PC-3 (cell line): ENCODE data around the gene AGTRAP. TPM values are rescaled to one million over a fixed set of nuclear protein-coding genes. Genes with fewer than 3 reads are reported as not detected.

Experiments used
- ATAC-seq: fragments of 200-7000 bp; cut with Tn5 transposase; 2 replicates; pipeline ENCODE4 v1.9.1; 2020; ENCODE audit warnings: mild to moderate bottlenecking, moderate library complexity
- BruUV-seq: library from RNA; stranded (reverse); fragments of 400-500 nt; replicated peaks from 2 replicates; lab custom pipeline; 2021; lab: Mats Ljungman, UMichigan
- CTCF ChIA-PET: fragments of 300-600 bp; sonication (Branson Sonifier 250); formaldehyde crosslinking; loops from one replicate; lab custom pipeline; 2022; ENCODE audit warnings: antibody characterized with exemption; lab: Charles Lee
- POLR2A ChIA-PET: fragments of 300-600 bp; sonication (Branson Sonifier 250); formaldehyde crosslinking; loops from one replicate; lab custom pipeline; 2022; ENCODE audit warnings: antibody characterized with exemption; ENCODE audit not compliant: unreplicated experiment; lab: Charles Lee
- DNase-seq: peaks from one replicate; pipeline ENCODE4 v3.0.0-alpha.2; 2015
- H2AFZ ChIP-seq: fragments of 300-600 bp; sonication (generic); 2 replicates; pipeline ENCODE4 v1.6.0; 2016; ENCODE audit warnings: antibody characterized with exemption, low read length
- H3F3A ChIP-seq: fragments of 300-600 bp; sonication (generic); one replicate; pipeline ENCODE4 v1.6.0; 2017; ENCODE audit warnings: antibody characterized with exemption, low read length, control low read depth, mild to moderate bottlenecking; ENCODE audit not compliant: unreplicated experiment
- H3K27ac ChIP-seq: fragments of 300-600 bp; sonication (generic); 2 replicates; pipeline ENCODE4 v1.5.1; 2016; ENCODE audit warnings: mild to moderate bottlenecking, low read length
- H3K27me3 ChIP-seq: fragments of 300-600 bp; sonication (generic); 2 replicates; pipeline ENCODE4 v1.6.1; 2016; ENCODE audit warnings: low read length, mixed read lengths
- H3K36me3 ChIP-seq: fragments of 300-600 bp; sonication (generic); 2 replicates; pipeline ENCODE4 v1.6.1; 2016; ENCODE audit warnings: low read depth, mixed run types, low read length, mixed read lengths
- H3K4me1 ChIP-seq: fragments of 300-600 bp; sonication (generic); 2 replicates; pipeline ENCODE4 v1.5.1; 2016; ENCODE audit warnings: low read length; ENCODE audit not compliant: insufficient read depth
- H3K4me2 ChIP-seq: fragments of 300-600 bp; sonication (generic); 2 replicates; pipeline ENCODE4 v1.6.0; 2016; ENCODE audit warnings: low read length
- H3K4me3 ChIP-seq: fragments of 300-600 bp; sonication (generic); 2 replicates; pipeline ENCODE4 v1.5.1; 2016; ENCODE audit warnings: mild to moderate bottlenecking, low read length, mixed read lengths
- H3K79me2 ChIP-seq: fragments of 300-600 bp; sonication (generic); 2 replicates; pipeline ENCODE4 v1.6.1; 2017; ENCODE audit warnings: low read length, mixed read lengths
- H3K9ac ChIP-seq: fragments of 300-600 bp; sonication (generic); 2 replicates; pipeline ENCODE4 v1.6.0; 2016; ENCODE audit warnings: mild to moderate bottlenecking, low read length
- H3K9me2 ChIP-seq: fragments of 300-600 bp; sonication (generic); replicated peaks from 2 replicates; pipeline ENCODE4 v1.6.1; 2016; ENCODE audit warnings: mixed run types, low read length, mixed read lengths
- H3K9me3 ChIP-seq: fragments of 300-600 bp; sonication (generic); 2 replicates; pipeline ENCODE4 v1.6.1; 2016; ENCODE audit warnings: low read length, mixed read lengths
- H4K20me1 ChIP-seq: fragments of 300-600 bp; sonication (generic); 2 replicates; pipeline ENCODE4 v1.6.1; 2016; ENCODE audit warnings: low read length, mixed read lengths
- EZH2 ChIP-seq: fragments of 300-600 bp; sonication (generic); IDR thresholded peaks from one replicate; pipeline ENCODE4 v1.6.1; 2017; ENCODE audit warnings: antibody characterized with exemption, mild to moderate bottlenecking, low read length; ENCODE audit not compliant: unreplicated experiment
- EZH2phosphoT487 ChIP-seq: fragments of 300-600 bp; sonication (generic); IDR thresholded peaks from 2 replicates; pipeline ENCODE4 v1.6.1; 2018; ENCODE audit warnings: mild to moderate bottlenecking, antibody characterized with exemption, low read length, borderline replicate concordance
- intact Hi-C: fragments of 100-400 bp; cut with micrococcal nuclease; formaldehyde crosslinking; loops from 2 replicates; pipeline ENCODE4 v1.9.0; 2023
- total RNA-seq: library from RNA; depleted of rRNA; stranded (reverse); fragments of >200 nt; gene quantifications from 2 replicates; pipeline ENCODE4 v1.2.3, GENCODE V29; 2014
- TF ChIP-seq, protein P1 (sequence below): fragments of 300-600 bp; sonication (generic); conservative IDR thresholded peaks from 2 replicates; pipeline ENCODE4 v1.5.1; 2017; ENCODE audit warnings: antibody characterized with exemption, low read depth, mild to moderate bottlenecking, low read length

Gene AGTRAP
- total RNA-seq, 1 experiment from 2014 or later: 73.5 TPM

DNA sequence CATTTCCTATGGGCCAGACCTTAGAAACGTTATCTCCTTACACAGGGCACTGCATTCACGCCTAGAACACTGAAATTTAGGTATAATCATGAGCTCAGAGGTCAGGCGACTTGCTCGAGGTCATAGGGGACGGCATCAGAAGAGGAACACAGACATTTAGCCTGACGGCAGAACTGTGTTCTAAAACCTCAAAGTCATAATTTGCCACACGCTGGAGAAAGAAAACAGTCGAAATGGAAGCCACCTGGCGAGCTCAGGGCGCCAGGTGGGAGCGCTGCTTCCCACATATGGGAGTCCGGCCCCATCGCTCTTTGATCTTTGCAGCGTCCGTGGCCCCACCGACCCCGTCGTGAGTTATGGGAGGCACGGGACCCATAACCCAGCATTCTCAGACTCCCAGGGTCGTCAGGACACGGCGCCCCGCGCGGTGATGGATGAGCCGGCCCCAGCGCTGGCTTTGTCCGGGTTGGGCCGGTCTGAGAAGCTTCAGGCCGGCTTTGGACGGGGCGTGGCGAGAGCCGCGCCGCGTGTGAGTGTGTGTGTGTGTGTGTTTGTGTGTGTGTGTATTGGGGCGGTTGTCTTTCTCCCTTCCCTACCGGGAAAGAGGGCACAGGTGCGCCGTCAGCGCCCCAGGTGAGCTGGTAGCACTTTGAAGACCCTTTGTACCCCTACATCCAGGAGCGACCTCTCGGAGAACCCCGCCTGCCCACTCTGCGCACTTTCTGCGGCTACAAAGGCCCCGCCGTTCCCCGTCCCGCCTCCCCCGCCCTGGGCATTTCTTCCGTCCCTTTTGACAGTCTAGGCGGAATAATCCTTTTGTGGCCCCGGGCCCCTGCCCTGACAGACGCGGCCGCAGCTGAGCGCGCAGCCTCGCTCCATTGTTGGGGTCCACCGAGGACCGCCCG is 45.3 kb upstream of the AGTRAP start:
- no TSS peak for BruUV-seq
- no peaks in the 10 kb centered on the region for H3K36me3 ChIP-seq
- H3K4me1 ChIP-seq: peaks cover 19% of the 10 kb centered on the region
- H3K9me2 ChIP-seq: no peaks in the 10 kb centered on the region
- no peak for DNase-seq
- ChIA-PET CTCF (no interaction called here), POLR2A (no interaction called here)
- 0 out of 2 replicates have a peak overlapping the region, but pooled peaks have one; percentile 20 for H2AFZ ChIP-seq
- no peak for ATAC-seq
- TF ChIP-seq EZH2phosphoT487: peak; percentile 32; the same call in 1 of the 2 replicates
- TF ChIP-seq, protein P1, sequence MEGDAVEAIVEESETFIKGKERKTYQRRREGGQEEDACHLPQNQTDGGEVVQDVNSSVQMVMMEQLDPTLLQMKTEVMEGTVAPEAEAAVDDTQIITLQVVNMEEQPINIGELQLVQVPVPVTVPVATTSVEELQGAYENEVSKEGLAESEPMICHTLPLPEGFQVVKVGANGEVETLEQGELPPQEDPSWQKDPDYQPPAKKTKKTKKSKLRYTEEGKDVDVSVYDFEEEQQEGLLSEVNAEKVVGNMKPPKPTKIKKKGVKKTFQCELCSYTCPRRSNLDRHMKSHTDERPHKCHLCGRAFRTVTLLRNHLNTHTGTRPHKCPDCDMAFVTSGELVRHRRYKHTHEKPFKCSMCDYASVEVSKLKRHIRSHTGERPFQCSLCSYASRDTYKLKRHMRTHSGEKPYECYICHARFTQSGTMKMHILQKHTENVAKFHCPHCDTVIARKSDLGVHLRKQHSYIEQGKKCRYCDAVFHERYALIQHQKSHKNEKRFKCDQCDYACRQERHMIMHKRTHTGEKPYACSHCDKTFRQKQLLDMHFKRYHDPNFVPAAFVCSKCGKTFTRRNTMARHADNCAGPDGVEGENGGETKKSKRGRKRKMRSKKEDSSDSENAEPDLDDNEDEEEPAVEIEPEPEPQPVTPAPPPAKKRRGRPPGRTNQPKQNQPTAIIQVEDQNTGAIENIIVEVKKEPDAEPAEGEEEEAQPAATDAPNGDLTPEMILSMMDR: no peak
- peak; percentile 84 for TF ChIP-seq EZH2
- no peak overlapping the region for H3K9ac ChIP-seq
- no peak overlapping the region for H3K27ac ChIP-seq
- no peaks in the 10 kb centered on the region for H3K79me2 ChIP-seq
- H3F3A ChIP-seq: no peaks in the 10 kb centered on the region
- no peaks in the 10 kb centered on the region for H4K20me1 ChIP-seq
- intact Hi-C loops: no loop called here
- peaks cover 24% of the 10 kb centered on the region for H3K27me3 ChIP-seq
- no peaks in the 10 kb centered on the region for H3K9me3 ChIP-seq
- H3K4me2 ChIP-seq: peak overlapping the region; percentile 65
- peak overlapping the region; percentile 55; the same call in 1 of the 2 replicates for H3K4me3 ChIP-seq

DNA sequence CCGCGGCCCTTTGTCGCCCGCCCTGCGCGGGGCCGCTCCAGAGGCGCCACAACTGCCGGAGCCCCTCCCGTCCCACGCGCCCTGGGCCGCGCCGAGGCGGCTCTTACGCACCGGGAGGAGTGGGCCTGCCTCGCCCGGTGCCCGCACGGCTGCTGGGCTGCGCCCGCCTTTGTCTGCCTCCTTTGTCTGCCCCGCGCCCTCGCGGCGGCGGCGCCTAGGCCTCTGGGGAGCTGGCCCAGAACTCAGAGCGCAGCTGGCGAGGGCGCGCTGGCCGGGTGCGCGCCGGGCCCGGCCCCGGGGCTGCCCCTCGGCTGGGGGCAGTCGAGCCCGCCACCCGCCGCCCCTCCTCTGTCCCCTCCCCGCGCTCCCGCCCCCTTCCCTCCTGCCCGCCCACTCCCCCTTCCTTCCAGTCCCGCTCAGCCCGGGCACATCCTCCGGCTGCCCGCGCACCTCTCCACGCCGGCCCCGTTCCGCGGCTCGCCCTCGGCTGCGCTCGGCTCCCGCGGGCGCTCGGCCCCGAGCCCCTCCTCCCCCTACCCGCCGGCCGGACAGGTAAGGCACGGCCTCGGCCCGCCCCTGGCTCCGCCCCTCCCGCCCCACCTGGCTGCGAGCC is 44.5 kb upstream of the AGTRAP start, which contains the start of gene DRAXIN:
DRAXIN (plus strand) TSS at position 409 of the 613 bp plus-strand sequence. CDS start 14,549 bp downstream, outside the sequence.
- peak within 1 kb of the TSS; percentile 55; the same call in 1 of the 2 replicates for H3K4me3 ChIP-seq
- H2AFZ ChIP-seq: 0 out of 2 replicates have a peak within 1 kb of the TSS, but pooled peaks have one; percentile 20
- no peak within 1 kb of the TSS for H3K27ac ChIP-seq
- intact Hi-C loops: no loop called here
- ATAC-seq (no peak; the same call in 1 of the 2 replicates), DNase-seq (no peak)
- H3K9ac ChIP-seq: no peak within 1 kb of the TSS
- H3K79me2 ChIP-seq: no peaks in the 10 kb centered on the region
- H3K27me3 ChIP-seq: peaks cover 24% of the 10 kb centered on the region
- H3F3A ChIP-seq: no peaks in the 10 kb centered on the region
- BruUV-seq: no TSS peak
- no peaks in the 10 kb centered on the region for H3K36me3 ChIP-seq
- H3K4me2 ChIP-seq: peak within 1 kb of the TSS; percentile 65
- H3K9me2 ChIP-seq: no peaks in the 10 kb centered on the region
- CTCF ChIA-PET: no interaction called here
- no peaks in the 10 kb centered on the region for H4K20me1 ChIP-seq
- no peaks in the 10 kb centered on the region for H3K9me3 ChIP-seq
- POLR2A ChIA-PET: no interaction called here
- TF ChIP-seq EZH2 (no peak), EZH2phosphoT487 (no peak)
- TF ChIP-seq, protein P1: no peak
- peaks cover 19% of the 10 kb centered on the region for H3K4me1 ChIP-seq
